Body of pancreas (tissue), 4 donors: ENCODE measurements around the gene EFHC2. TPM values are rescaled to one million over a fixed set of nuclear protein-coding genes. Genes with fewer than 3 reads are reported as not detected.

Source experiments
- ATAC-seq: fragments of 150-250 bp; one replicate; pipeline ENCODE4 v1.9.1; 2016
- DNase-seq, 4 donors: peaks; one replicate each; pipeline ENCODE4 v3.0.0-alpha.2; 2019
- H3K27ac ChIP-seq, 4 donors: fragments of 200-600 bp; sonication (generic); 1 replicate in 3 of 4; 2 replicates in 1 of 4; pipeline versions ENCODE4 v1.5.1 to v1.6.1; 2016 to 2019; ENCODE audit warnings: mild to moderate bottlenecking in 1 of 4, mixed read lengths in 1 of 4, moderate library complexity in 1 of 4
- H3K27me3 ChIP-seq, 2 donors: fragments of 200-600 bp; sonication (generic); one replicate each; pipeline ENCODE4 v1.6.0; 2016; ENCODE audit warnings: mild to moderate bottlenecking in 1 of 2
- H3K36me3 ChIP-seq, 2 donors: fragments of 200-600 bp; sonication (generic); replicated peaks in 1 of 2; 2 replicates each; pipeline ENCODE4 v1.5.1; 2016; ENCODE audit warnings: low read depth in 2 of 2; ENCODE audit not compliant: insufficient read depth in 1 of 2
- H3K4me1 ChIP-seq: fragments of 200-600 bp; sonication (generic); one replicate; pipeline ENCODE4 v1.6.0; 2016
- H3K4me3 ChIP-seq, 2 donors: fragments of 200-600 bp; sonication (generic); 1 replicate in 1 of 2; 2 replicates in 1 of 2; pipeline ENCODE4 v1.5.1; 2016 to 2019
- H3K9me3 ChIP-seq, 3 donors: fragments of 200-600 bp; sonication (generic); 1 replicate in 2 of 3; 2 replicates in 1 of 3; pipeline ENCODE4 v1.5.1; 2016
- POLR2A ChIP-seq, 3 donors: fragments of 450-650 bp; IDR thresholded peaks; one replicate each; pipeline ENCODE4 v1.6.1; 2016; ENCODE audit warnings: antibody characterized with exemption in 3 of 3, mild to moderate bottlenecking in 2 of 3
- WGBS, 2 donors: methylation state at CpG; one replicate each; pipeline ENCODE4 v1.1.5; 2017; 5-methylcytosine and 5-hydroxymethylcytosine counted together
- intact Hi-C: fragments of 100-400 bp; cut with DNase I; formaldehyde crosslinking; loops from one replicate; pipeline ENCODE4 v1.15.1; 2023
- total RNA-seq, 2 donors: library from RNA; depleted of rRNA; stranded (reverse); fragments of >200 nt; gene quantifications; one replicate each; pipeline ENCODE4 v1.1.0, GENCODE V29; 2016
- TF ChIP-seq, protein P1 (sequence below), 7 experiments: fragments of 450-650 bp in 4 of 7; fragments of 200-600 bp in 3 of 7; sonication (generic) in 3 of 7; IDR thresholded peaks; one replicate each; pipeline ENCODE4 v1.5.1; 2016 to 2019; ENCODE audit warnings: antibody characterized with exemption in 7 of 7

Gene EFHC2
- total RNA-seq, 2 donors from 2014 or later, result 2.1 TPM; not detected in 1

DNA sequence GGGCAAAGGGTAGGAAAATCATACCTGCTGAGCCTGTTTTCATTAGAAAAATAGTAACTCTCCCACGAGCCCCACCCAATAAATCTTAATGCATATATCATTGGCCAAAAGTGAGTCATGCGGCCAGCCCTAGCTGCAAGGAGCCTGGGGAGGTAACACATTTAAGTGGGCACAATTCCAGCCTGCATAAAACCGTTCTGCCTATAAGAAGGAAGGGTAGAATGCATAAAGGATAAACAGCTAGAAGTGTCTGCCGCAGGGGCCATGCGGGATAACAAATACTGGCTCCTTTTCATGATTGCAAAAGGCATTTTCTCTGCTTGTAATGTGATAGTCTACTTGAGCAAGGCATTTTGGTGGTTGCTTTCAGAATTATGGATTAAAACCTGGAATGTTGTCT, 37.1 kb downstream of the EFHC2 start:
- no peak overlapping the region for H3K27ac ChIP-seq
- H3K9me3 ChIP-seq, result no peaks in the 10 kb centered on the region
- TF ChIP-seq, protein P1, sequence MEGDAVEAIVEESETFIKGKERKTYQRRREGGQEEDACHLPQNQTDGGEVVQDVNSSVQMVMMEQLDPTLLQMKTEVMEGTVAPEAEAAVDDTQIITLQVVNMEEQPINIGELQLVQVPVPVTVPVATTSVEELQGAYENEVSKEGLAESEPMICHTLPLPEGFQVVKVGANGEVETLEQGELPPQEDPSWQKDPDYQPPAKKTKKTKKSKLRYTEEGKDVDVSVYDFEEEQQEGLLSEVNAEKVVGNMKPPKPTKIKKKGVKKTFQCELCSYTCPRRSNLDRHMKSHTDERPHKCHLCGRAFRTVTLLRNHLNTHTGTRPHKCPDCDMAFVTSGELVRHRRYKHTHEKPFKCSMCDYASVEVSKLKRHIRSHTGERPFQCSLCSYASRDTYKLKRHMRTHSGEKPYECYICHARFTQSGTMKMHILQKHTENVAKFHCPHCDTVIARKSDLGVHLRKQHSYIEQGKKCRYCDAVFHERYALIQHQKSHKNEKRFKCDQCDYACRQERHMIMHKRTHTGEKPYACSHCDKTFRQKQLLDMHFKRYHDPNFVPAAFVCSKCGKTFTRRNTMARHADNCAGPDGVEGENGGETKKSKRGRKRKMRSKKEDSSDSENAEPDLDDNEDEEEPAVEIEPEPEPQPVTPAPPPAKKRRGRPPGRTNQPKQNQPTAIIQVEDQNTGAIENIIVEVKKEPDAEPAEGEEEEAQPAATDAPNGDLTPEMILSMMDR (IDR thresholded peaks at IDR 0.05), result no peak
- TF ChIP-seq POLR2A (IDR thresholded peaks at IDR 0.05), result no peak
- no peaks in the 10 kb centered on the region for H3K27me3 ChIP-seq
- WGBS, 2 donors, result 60 to 62% methylated on average over 5 of the region's 5 CpGs
- no peak for DNase-seq
- intact Hi-C loops, result no loop called here
- H3K4me1 ChIP-seq, result no peaks in the 10 kb centered on the region
- no peak overlapping the region for H3K4me3 ChIP-seq
- no peaks in the 10 kb centered on the region for H3K36me3 ChIP-seq
- no peak for ATAC-seq

DNA sequence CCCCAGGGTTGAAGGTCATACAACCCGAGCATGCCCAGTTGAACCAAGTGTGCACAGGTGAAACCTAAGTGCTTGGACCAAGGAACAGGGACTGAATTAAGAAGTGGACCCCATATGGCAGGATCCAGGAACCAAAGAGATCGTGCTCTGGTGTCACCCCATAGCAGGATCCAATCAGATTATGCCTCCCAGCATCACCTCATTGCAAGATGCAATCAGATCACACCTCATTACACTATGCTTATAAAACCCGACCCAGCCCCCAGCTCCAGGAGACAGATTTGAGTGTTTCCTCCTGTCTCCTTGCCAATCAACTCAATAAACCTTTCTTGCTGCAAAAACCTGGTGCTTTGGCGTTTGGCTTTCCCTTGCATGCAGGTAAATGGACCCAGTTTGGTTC, 37.6 kb downstream of the EFHC2 start:
- Histone ChIP-seq H3K4me1 (no peaks in the 10 kb centered on the region), H3K27ac (no peak overlapping the region), H3K36me3 (no peaks in the 10 kb centered on the region), H3K4me3 (no peak overlapping the region), H3K9me3 (no peaks in the 10 kb centered on the region), H3K27me3 (no peaks in the 10 kb centered on the region)
- DNase-seq (no peak), ATAC-seq (no peak)
- 71 to 90% methylated on average over 2 to 4 of the region's 4 CpGs for WGBS, 2 donors
- intact Hi-C loops, result no loop called here
- no peak for TF ChIP-seq POLR2A (IDR thresholded peaks at IDR 0.05)
- TF ChIP-seq, protein P1 (IDR thresholded peaks at IDR 0.05), result no peak

DNA sequence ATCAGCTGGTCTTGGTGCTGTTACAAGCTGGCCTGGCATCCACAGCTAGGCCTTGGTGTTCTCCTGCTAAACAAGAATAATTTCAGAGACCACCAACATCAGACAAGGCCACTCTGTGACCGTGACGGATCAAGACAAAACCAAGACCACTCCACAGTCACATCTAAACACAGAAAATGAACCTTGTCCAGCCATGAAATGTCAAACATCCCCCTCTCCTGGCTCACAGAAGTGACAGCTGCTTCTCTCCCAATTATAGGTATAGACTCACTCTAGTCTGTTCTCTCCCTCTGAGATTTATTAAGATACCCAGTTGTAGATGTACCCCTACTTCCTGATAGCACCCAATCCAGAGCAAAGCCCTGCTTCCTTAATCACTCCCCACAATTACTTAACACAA, 40.4 kb downstream of the EFHC2 start:
- Histone ChIP-seq H3K4me3 (no peak overlapping the region), H3K4me1 (no peaks in the 10 kb centered on the region), H3K27me3 (no peaks in the 10 kb centered on the region), H3K36me3 (no peaks in the 10 kb centered on the region), H3K9me3 (no peaks in the 10 kb centered on the region), H3K27ac (no peak overlapping the region)
- no peak for DNase-seq
- ATAC-seq, result no peak
- TF ChIP-seq, protein P1 (IDR thresholded peaks at IDR 0.05), result no peak
- TF ChIP-seq POLR2A (IDR thresholded peaks at IDR 0.05), result no peak
- 62 to 80% methylated on average over 2 of the region's 2 CpGs for WGBS, 2 donors
- intact Hi-C loops, result no loop called here

DNA sequence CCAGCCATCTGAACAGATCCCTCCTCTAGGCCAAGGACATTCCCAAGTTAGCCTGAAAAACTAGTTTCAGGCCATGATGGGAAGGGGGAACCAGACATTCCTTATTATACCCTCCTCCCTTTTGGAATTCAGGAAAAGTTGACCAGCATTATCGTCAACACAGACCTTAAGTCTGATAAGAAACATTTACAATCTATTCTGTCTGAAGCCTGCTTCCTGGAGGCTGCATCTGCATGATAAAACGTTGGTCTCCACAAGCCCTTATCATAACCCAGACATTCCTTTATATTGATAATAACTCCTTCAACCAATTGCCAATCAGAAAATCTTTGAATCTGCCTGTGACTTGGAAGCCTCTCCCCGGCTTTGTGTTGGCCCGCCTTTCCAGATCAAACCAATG, 44.3 kb downstream of the EFHC2 start:
- Histone ChIP-seq H3K9me3 (no peaks in the 10 kb centered on the region), H3K27me3 (no peaks in the 10 kb centered on the region), H3K4me1 (no peaks in the 10 kb centered on the region), H3K4me3 (no peak overlapping the region), H3K27ac (no peak overlapping the region), H3K36me3 (no peaks in the 10 kb centered on the region)
- no peak for ATAC-seq
- intact Hi-C loops, result no loop called here
- 72 to 73% methylated on average over 4 of the region's 4 CpGs for WGBS, 2 donors
- TF ChIP-seq POLR2A (IDR thresholded peaks at IDR 0.05), result no peak
- TF ChIP-seq, protein P1 (IDR thresholded peaks at IDR 0.05), result no peak
- DNase-seq, result no peak

DNA sequence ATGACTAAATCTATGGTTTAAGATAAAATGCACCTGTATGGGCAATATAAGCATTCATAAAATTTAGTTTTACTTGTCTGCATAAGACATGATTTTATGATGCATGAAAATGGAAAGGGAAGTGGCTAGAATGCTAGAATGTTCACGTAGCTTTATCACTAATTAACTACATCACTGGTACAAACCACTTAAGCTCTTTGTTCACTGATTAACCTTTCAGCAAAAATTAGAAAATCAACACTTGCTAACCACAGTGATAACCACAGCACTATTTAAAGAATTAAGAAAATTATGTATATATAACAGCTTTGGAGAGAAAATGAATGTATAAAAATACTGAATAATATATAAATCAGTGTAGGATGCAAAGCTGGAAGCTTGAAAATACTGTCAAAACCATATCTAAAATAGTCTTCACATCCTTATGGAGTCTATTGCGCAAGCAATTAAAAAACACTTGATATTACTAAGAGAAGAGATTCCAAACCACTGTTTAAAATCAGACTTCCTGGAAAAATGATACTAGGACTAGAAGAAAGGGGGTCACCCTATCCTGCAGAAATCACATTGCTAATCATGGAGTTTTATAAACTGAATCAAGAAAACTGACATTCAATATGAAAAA, 51.9 kb downstream of the EFHC2 start:
- Histone ChIP-seq H3K9me3 (no peaks in the 10 kb centered on the region), H3K4me3 (no peak overlapping the region), H3K36me3 (no peaks in the 10 kb centered on the region), H3K27ac (no peak overlapping the region), H3K27me3 (no peaks in the 10 kb centered on the region), H3K4me1 (no peaks in the 10 kb centered on the region)
- TF ChIP-seq, protein P1 (IDR thresholded peaks at IDR 0.05), result no peak
- TF ChIP-seq POLR2A (IDR thresholded peaks at IDR 0.05), result no peak
- intact Hi-C loops, result no loop called here
- WGBS, 2 donors, result 50 to 53% methylated on average over 2 of the region's 2 CpGs
- ATAC-seq, result no peak
- DNase-seq, result no peak
